ENCODE measurements around the gene BSG.

Gene BSG

GRCh38 chr19:594265-594870 lies 22.0 kb downstream of the BSG start:
- H3K4me2 ChIP-seq (ENCODE audit: low read length) = no peak overlapping the region
- no peaks in the 10 kb centered on the region for H3K9me3 ChIP-seq (ENCODE audit: control insufficient read depth, low read length)
- peaks cover 5% of the 10 kb centered on the region for H3K4me1 ChIP-seq
- TF ChIP-seq CTCF (IDR thresholded peaks at IDR 0.05) = no peak
- no peaks in the 10 kb centered on the region for H3K36me3 ChIP-seq (ENCODE audit: control insufficient read depth, insufficient read depth, low read length)
- no peaks in the 10 kb centered on the region for H3K27me3 ChIP-seq (ENCODE audit: control insufficient read depth, insufficient read depth, low read length)
- no peak overlapping the region for H3K4me3 ChIP-seq (ENCODE audit: low read depth, low read length)
- peaks cover 3% of the 10 kb centered on the region for H3K79me2 ChIP-seq
- no peak overlapping the region for H2AFZ ChIP-seq
- no peak overlapping the region for H3K9ac ChIP-seq
- H3K27ac ChIP-seq = no peak overlapping the region

- Histone ChIP-seq H3K4me1 (peaks cover 5% of the 10 kb centered on the region), H3K4me2 (ENCODE audit: low read length) (no peak overlapping the region), H3K79me2 (peaks cover 3% of the 10 kb centered on the region), H3K36me3 (ENCODE audit: control insufficient read depth, insufficient read depth, low read length) (no peaks in the 10 kb centered on the region), H3K27me3 (ENCODE audit: control insufficient read depth, insufficient read depth, low read length) (no peaks in the 10 kb centered on the region), H3K27ac (no peak overlapping the region), H3K9me3 (ENCODE audit: control insufficient read depth, low read length) (no peaks in the 10 kb centered on the region), H2AFZ (no peak overlapping the region), H3K9ac (no peak overlapping the region), H3K4me3 (ENCODE audit: low read depth, low read length) (no peak overlapping the region)
- no peak for TF ChIP-seq CTCF (IDR thresholded peaks at IDR 0.05)
These were observed 23.2 kb downstream of the BSG start for GRCh38 chr19:595326-596262.

- no peak for TF ChIP-seq CTCF (IDR thresholded peaks at IDR 0.05)
- Histone ChIP-seq H3K4me3 (ENCODE audit: low read depth, low read length) (no peak overlapping the region), H3K27me3 (ENCODE audit: control insufficient read depth, insufficient read depth, low read length) (no peaks in the 10 kb centered on the region), H3K4me2 (ENCODE audit: low read length) (no peak overlapping the region), H3K36me3 (ENCODE audit: control insufficient read depth, insufficient read depth, low read length) (no peaks in the 10 kb centered on the region), H3K9ac (no peak overlapping the region), H3K79me2 (peaks cover 3% of the 10 kb centered on the region), H2AFZ (no peak overlapping the region), H3K9me3 (ENCODE audit: control insufficient read depth, low read length) (no peaks in the 10 kb centered on the region), H3K27ac (no peak overlapping the region), H3K4me1 (peaks cover 4% of the 10 kb centered on the region)
These were observed 23.9 kb downstream of the BSG start for GRCh38 chr19:596263-596655.

GRCh38 chr19:597406-598315 lies 25.3 kb downstream of the BSG start:
- Histone ChIP-seq H3K4me3 (ENCODE audit: low read depth, low read length) (no peak overlapping the region), H3K27ac (no peak overlapping the region), H3K9me3 (ENCODE audit: control insufficient read depth, low read length) (no peaks in the 10 kb centered on the region), H3K4me2 (ENCODE audit: low read length) (no peak overlapping the region), H2AFZ (no peak overlapping the region), H3K4me1 (no peaks in the 10 kb centered on the region), H3K36me3 (ENCODE audit: control insufficient read depth, insufficient read depth, low read length) (no peaks in the 10 kb centered on the region), H3K79me2 (peaks cover 3% of the 10 kb centered on the region), H3K9ac (no peak overlapping the region), H3K27me3 (ENCODE audit: control insufficient read depth, insufficient read depth, low read length) (no peaks in the 10 kb centered on the region)
- no peak for TF ChIP-seq CTCF (IDR thresholded peaks at IDR 0.05)

Data from parathyroid adenoma (tissue), 2 donors.